AG04449 (cell line): ENCODE measurements around the gene SLC45A3.

Experiments
- CTCF ChIA-PET: fragments of 350-600 bp; formaldehyde crosslinking; extraction: SDS; loops from one replicate; lab custom pipeline; 2021; ENCODE audit warnings: antibody characterized with exemption; lab: Yijun Ruan, JAX
- POLR2A ChIA-PET: fragments of 400-600, 350-600 bp; formaldehyde crosslinking; extraction: SDS; loops from one replicate; lab custom pipeline; 2020; ENCODE audit warnings: antibody characterized with exemption, inconsistent platforms; lab: Yijun Ruan, JAX
- DNase-seq: peaks from one replicate; pipeline ENCODE4 v3.0.0-alpha.2; 2010; ENCODE audit warnings: low read depth, low spot score
- H3K4me3 ChIP-seq: 2 replicates; pipeline ENCODE4 v1.5.1; 2011; ENCODE audit warnings: low read depth, mild to moderate bottlenecking, control low read depth, low read length
- CTCF ChIP-seq: IDR thresholded peaks from one replicate; pipeline ENCODE4 v1.5.1; 2011; ENCODE audit warnings: mild to moderate bottlenecking, moderate library complexity, low read length, control low read depth, inconsistent platforms; ENCODE audit not compliant: insufficient read depth; ENCODE audit errors: missing control alignments

The SLC45A3 gene

GRCh38 chr1:205710201-205711062, 30.1 kb upstream of the SLC45A3 start:
- CTCF ChIA-PET = interaction anchor here (0.9 to 10.0 kb wide), 26 partner anchors 13 to 267 kb away, joined by 3 to 461 read pairs (median 5); partner anchors contain the start of gene SLC45A3
- POLR2A ChIA-PET = no interaction called here
- H3K4me3 ChIP-seq = no peak overlapping the region
- TF ChIP-seq CTCF = no peak
- DNase-seq = no peak

- CTCF ChIA-PET = interaction anchor here (0.9 to 10.0 kb wide), 15 partner anchors 12 to 268 kb away, joined by 3 to 461 read pairs (median 6); partner anchors contain the start of gene SLC45A3
Observed at GRCh38 chr1:205709640-205710039, 29.3 kb upstream of the SLC45A3 start.

GRCh38 chr1:205709059-205709398, 28.7 kb upstream of the SLC45A3 start:
- DNase-seq = peak; percentile 9

More at GRCh38 chr1:205709640-205710039, 29.3 kb upstream of the SLC45A3 start:
- no peak overlapping the region for H3K4me3 ChIP-seq
- no peak for TF ChIP-seq CTCF
- no peak for DNase-seq
- POLR2A ChIA-PET = interaction anchor here (1.0 kb wide), 1 partner anchor 50 kb away, joined by 4 read pairs; no protein-coding TSS in a partner anchor

GRCh38 chr1:205706601-205707502, 26.5 kb upstream of the SLC45A3 start:
- no peak for TF ChIP-seq CTCF
- no peak overlapping the region for H3K4me3 ChIP-seq
- POLR2A ChIA-PET = no interaction called here
- CTCF ChIA-PET = interaction anchor here (1.5 to 10.0 kb wide), 5 partner anchors 9 to 115 kb away, joined by 3 to 461 read pairs (median 141); no protein-coding TSS in a partner anchor
- DNase-seq = no peak

More at GRCh38 chr1:205709059-205709398, 28.7 kb upstream of the SLC45A3 start:
- CTCF ChIA-PET = interaction anchor here (0.9 to 10.0 kb wide), 10 partner anchors 11 to 198 kb away, joined by 3 to 461 read pairs (median 56); partner anchors contain the start of gene SLC45A3
- TF ChIP-seq CTCF = no peak
- no peak overlapping the region for H3K4me3 ChIP-seq
- POLR2A ChIA-PET = interaction anchor here (1.0 kb wide), 1 partner anchor 50 kb away, joined by 4 read pairs; no protein-coding TSS in a partner anchor

GRCh38 chr1:205704903-205705302, 24.6 kb upstream of the SLC45A3 start:
- no peak for DNase-seq
- POLR2A ChIA-PET = no interaction called here
- CTCF ChIA-PET = interaction anchor here (1.0 to 3.1 kb wide), 3 partner anchors 9 to 96 kb away, joined by 3 to 24 read pairs (median 3); no protein-coding TSS in a partner anchor
- no peak overlapping the region for H3K4me3 ChIP-seq
- TF ChIP-seq CTCF = no peak
